ENCODE measurements around the gene OPCML. TPM values are rescaled to one million over a fixed set of nuclear protein-coding genes. Genes with fewer than 3 reads are reported as not detected.

Gene OPCML
- total RNA-seq, 1 experiment from 2014 or later: 0.94 TPM

GRCh38 chr11:133305208-133305956 is 226.9 kb downstream of the OPCML start:
- no CpG with 5 or more reads among the region's 5 CpGs for WGBS (ENCODE audit: extremely low coverage, insufficient read length, low lambda C conversion rate)
- Histone ChIP-seq H3K4me1 (ENCODE audit: insufficient read depth, low read length) (no peaks in the 10 kb centered on the region), H3K4me2 (ENCODE audit: insufficient read depth, insufficient read length, low read length) (no peak overlapping the region), H3K79me1 (ENCODE audit: insufficient read depth, low read depth, low read length, poor library complexity, severe bottlenecking) (no peaks in the 10 kb centered on the region), H3K18ac (ENCODE audit: insufficient read length, low read depth, low read length) (no peak overlapping the region), H3K23ac (ENCODE audit: insufficient read length, low read depth, low read length) (no peak overlapping the region), H3K79me2 (ENCODE audit: insufficient read depth, low read length) (no peaks in the 10 kb centered on the region), H3K27ac (ENCODE audit: insufficient read length, low read depth, low read length) (no peak overlapping the region), H3T11ph (ENCODE audit: low read length) (no peak overlapping the region), H2BK5ac (ENCODE audit: insufficient read length, low read length) (no peak overlapping the region), H2AFZ (ENCODE audit: low read length) (no peak overlapping the region), H4K20me1 (ENCODE audit: control insufficient read depth, insufficient read depth, insufficient read length) (no peaks in the 10 kb centered on the region), H2BK120ac (ENCODE audit: low read depth, low read length, poor library complexity, severe bottlenecking) (no peak overlapping the region), H3K9me3 (ENCODE audit: control insufficient read depth, low read depth, low read length) (no peaks in the 10 kb centered on the region), H3K4ac (ENCODE audit: low read depth, low read length) (no peak overlapping the region), H3K23me2 (ENCODE audit: insufficient read length, low read depth, low read length, poor library complexity, severe bottlenecking) (no peaks in the 10 kb centered on the region), H3K27me3 (ENCODE audit: insufficient read depth, low read length) (no peaks in the 10 kb centered on the region), H4K5ac (ENCODE audit: insufficient read length, low read depth, low read length) (no peak overlapping the region), H2AK5ac (ENCODE audit: insufficient read length, low read length) (no peak overlapping the region), H3K9ac (ENCODE audit: extremely low read depth, insufficient read length, low read length) (no peak overlapping the region), H4K8ac (replicated peaks; ENCODE audit: insufficient read length, low read depth, low read length) (no peak overlapping the region), H2BK15ac (ENCODE audit: low read depth, low read length) (no peak overlapping the region), H3K14ac (ENCODE audit: insufficient read depth, low read length) (no peak overlapping the region), H2BK12ac (ENCODE audit: insufficient read length, low read depth, low read length) (no peak overlapping the region), H3K56ac (ENCODE audit: insufficient read length, low read depth, low read length) (no peak overlapping the region), H2BK20ac (ENCODE audit: low read depth, low read length, poor library complexity, severe bottlenecking) (no peak overlapping the region), H4K91ac (ENCODE audit: insufficient read length, low read depth, low read length) (no peak overlapping the region)
- Mint-ChIP-seq H3K4me3 (no peak overlapping the region), H3K9me3 (peaks cover 8% of the 10 kb centered on the region in 2 experiments), H3K27ac (no peak overlapping the region), H3K4me1 (peaks cover 10% of the 10 kb centered on the region in 2 experiments), H3K36me3 (ENCODE audit: insufficient read depth in 1 of 3, low read depth in 3 of 3) (peaks cover 0 to 10% (median 2%) of the 10 kb centered on the region in 3 experiments; a peak in 2 of 7 replicates), H3K27me3 (ENCODE audit: low read depth) (no peaks in the 10 kb centered on the region; the same call in 1 of the 2 replicates)
- no peak for TF ChIP-seq CTCF (conservative IDR thresholded peaks at IDR 0.05)
- DNase-seq: no peak

Data from H9 (cell line).